ENCODE results near the gene PRR5L. TPM values are rescaled to one million over a fixed set of nuclear protein-coding genes. Genes with fewer than 3 reads are reported as not detected.
A peak's percentile ranks its signal among the peaks of the same experiment; 100 is the strongest.

Gene PRR5L
- total and polyA plus RNA-seq, 9 of the 15 experiments (the other 6 are each of a cell fraction or from before 2014, with no cell fraction given) = 0.11 to 0.60 (median 0.36) TPM; not detected in 2

GRCh38 chr11:36509694-36510593, 213.9 kb downstream of the PRR5L start, which contains the start of gene TRAF6 (continued):
- TF ChIP-seq DMBX1 (CRISPR knock-in tag; IDR thresholded peaks at IDR 0.05; ENCODE audit: borderline replicate concordance) = peak; percentile 20; the same call in 1 of the 2 replicates
- TF ChIP-seq ZNF318 (IDR thresholded peaks at IDR 0.05; ENCODE audit: borderline replicate concordance in 1 of 2, low read depth in 1 of 2) = no peak
- TF ChIP-seq L3MBTL2 (IDR thresholded peaks at IDR 0.05) = peak; percentile 46
- TF ChIP-seq CTCFL (IDR thresholded peaks at IDR 0.05; ENCODE audit: borderline replicate concordance, insufficient read depth, low read depth, low read length, poor library complexity, severe bottlenecking) = peak; percentile 93
- peak; percentile 70 for TF ChIP-seq HCFC1 (IDR thresholded peaks at IDR 0.05; ENCODE audit: low read depth, low read length)
- no peak for TF ChIP-seq ZNF77 (CRISPR knock-in tag; IDR thresholded peaks at IDR 0.05)
- peak in 1 of 2 experiments; percentile 71; a peak in 1 of 4 replicates for TF ChIP-seq NONO (IDR thresholded peaks at IDR 0.05; ENCODE audit: low read depth in 2 of 2, low read length in 1 of 2)
- no peak for TF ChIP-seq PREB (CRISPR knock-in tag; IDR thresholded peaks at IDR 0.05)
- TF ChIP-seq SRSF1 (IDR thresholded peaks at IDR 0.05; ENCODE audit: low read depth, low read length) = no peak
- no peak for TF ChIP-seq ZNF146 (CRISPR knock-in tag; IDR thresholded peaks at IDR 0.05; ENCODE audit: unreplicated experiment)
- TF ChIP-seq MCM7 (IDR thresholded peaks at IDR 0.05) = no peak
- TF ChIP-seq SOX6 (IDR thresholded peaks at IDR 0.05) = peak; percentile 46; the same call in 1 of the 2 replicates
- no peak for TF ChIP-seq PCBP2 (IDR thresholded peaks at IDR 0.05; ENCODE audit: low read depth, low read length, poor library complexity, severe bottlenecking)

Measured in K562 (cell line).